Measurements from ENCODE around the gene TMEM61. TPM values are rescaled to one million over a fixed set of nuclear protein-coding genes. Genes with fewer than 3 reads are reported as not detected.

The TMEM61 gene
- total RNA-seq, 1 donor from 2014 or later = not detected

DNA sequence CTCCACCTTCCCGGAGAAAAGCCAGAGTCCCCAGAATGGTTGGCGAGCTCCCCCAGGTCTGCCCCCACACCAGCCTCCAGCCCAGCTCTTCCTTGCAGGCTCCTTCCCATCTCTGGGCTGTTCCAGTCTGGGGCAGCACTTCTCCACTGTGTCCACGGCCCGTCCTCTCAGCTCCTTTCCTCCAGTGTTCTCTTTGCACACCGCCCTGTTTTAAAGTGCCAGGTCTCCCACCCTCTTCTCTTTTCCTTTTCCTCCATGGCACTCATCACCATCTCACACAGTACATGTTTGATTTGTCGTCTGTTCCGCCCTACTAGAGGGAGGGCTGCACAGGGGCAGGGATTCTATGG is 52.8 kb downstream of the TMEM61 start:
- DNase-seq = no peak
- Histone ChIP-seq H3K4me1 (peaks cover 3% of the 10 kb centered on the region), H3K27me3 (ENCODE audit: low read depth) (peaks cover 56% of the 10 kb centered on the region), H3K36me3 (no peaks in the 10 kb centered on the region), H3K27ac (replicated peaks) (no peak overlapping the region), H3K4me3 (no peak overlapping the region), H3K9me3 (replicated peaks) (no peaks in the 10 kb centered on the region)
- TF ChIP-seq, protein P1, sequence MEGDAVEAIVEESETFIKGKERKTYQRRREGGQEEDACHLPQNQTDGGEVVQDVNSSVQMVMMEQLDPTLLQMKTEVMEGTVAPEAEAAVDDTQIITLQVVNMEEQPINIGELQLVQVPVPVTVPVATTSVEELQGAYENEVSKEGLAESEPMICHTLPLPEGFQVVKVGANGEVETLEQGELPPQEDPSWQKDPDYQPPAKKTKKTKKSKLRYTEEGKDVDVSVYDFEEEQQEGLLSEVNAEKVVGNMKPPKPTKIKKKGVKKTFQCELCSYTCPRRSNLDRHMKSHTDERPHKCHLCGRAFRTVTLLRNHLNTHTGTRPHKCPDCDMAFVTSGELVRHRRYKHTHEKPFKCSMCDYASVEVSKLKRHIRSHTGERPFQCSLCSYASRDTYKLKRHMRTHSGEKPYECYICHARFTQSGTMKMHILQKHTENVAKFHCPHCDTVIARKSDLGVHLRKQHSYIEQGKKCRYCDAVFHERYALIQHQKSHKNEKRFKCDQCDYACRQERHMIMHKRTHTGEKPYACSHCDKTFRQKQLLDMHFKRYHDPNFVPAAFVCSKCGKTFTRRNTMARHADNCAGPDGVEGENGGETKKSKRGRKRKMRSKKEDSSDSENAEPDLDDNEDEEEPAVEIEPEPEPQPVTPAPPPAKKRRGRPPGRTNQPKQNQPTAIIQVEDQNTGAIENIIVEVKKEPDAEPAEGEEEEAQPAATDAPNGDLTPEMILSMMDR (IDR thresholded peaks at IDR 0.05; ENCODE audit: borderline replicate concordance) = no peak
- intact Hi-C loops (cut with micrococcal nuclease) = no loop called here

DNA sequence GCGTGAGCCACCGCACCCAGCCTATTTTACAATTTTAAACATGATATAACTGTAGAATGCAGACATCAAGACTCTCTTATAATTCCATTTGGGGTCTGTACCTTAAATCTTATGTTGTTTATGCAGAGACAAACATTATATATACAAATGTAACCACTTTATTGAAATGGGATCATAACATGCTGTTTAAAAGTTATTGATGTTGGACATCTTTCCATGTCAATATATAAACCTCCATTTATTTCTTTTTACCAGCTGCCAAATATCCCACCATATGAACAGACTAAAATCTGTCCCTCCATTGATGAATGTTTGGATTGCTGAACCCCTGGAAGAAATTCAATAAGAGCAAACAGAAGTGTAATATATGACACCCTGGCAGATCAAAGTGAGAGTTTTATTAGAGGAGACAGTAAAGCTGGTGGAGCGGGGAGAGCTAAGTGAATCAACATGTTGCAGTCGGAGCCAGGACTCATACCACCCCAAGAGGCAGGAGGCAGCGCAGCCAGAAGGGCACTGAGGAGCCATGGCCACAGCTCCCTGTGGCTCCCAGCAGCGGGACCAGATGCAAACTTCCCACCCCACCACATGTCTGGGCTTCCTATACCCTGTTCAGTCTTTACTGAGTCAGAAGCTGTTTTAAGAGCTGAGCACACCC is 54.2 kb downstream of the TMEM61 start:
- TF ChIP-seq, protein P1 (IDR thresholded peaks at IDR 0.05; ENCODE audit: borderline replicate concordance) = no peak
- intact Hi-C loops (cut with micrococcal nuclease) = no loop called here
- no peak overlapping the region for H3K27ac ChIP-seq (replicated peaks)
- no peak for DNase-seq
- no peak overlapping the region for H3K4me3 ChIP-seq
- H3K4me1 ChIP-seq = peaks cover 10% of the 10 kb centered on the region
- H3K27me3 ChIP-seq (ENCODE audit: low read depth) = peaks cover 69% of the 10 kb centered on the region
- no peaks in the 10 kb centered on the region for H3K9me3 ChIP-seq (replicated peaks)
- no peaks in the 10 kb centered on the region for H3K36me3 ChIP-seq

DNA sequence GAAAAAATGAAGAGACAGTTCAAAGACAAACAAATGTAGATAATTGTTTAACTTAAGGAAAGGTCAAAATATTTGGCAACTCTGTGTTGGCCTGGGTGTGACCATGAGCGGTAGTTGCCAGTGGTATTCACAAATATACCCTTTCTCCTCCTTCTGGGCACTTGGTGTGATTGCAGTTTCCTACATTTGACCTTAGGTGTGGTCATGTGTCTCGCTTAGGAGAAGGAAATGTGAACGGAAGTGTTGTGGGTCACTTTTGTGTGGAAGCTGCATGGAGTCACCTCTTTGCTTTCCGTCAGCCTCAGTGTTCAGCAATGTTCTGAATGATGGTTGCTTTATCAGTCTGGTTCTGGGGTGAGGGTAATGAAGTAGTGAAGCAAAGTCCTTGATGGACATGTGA is 55.5 kb downstream of the TMEM61 start:
- Histone ChIP-seq H3K27ac (replicated peaks) (no peak overlapping the region), H3K36me3 (no peaks in the 10 kb centered on the region), H3K4me1 (peaks cover 16% of the 10 kb centered on the region), H3K4me3 (no peak overlapping the region), H3K27me3 (ENCODE audit: low read depth) (peaks cover 82% of the 10 kb centered on the region), H3K9me3 (replicated peaks) (no peaks in the 10 kb centered on the region)
- no peak for DNase-seq
- TF ChIP-seq, protein P1 (IDR thresholded peaks at IDR 0.05; ENCODE audit: borderline replicate concordance) = no peak
- intact Hi-C loops (cut with micrococcal nuclease) = no loop called here

DNA sequence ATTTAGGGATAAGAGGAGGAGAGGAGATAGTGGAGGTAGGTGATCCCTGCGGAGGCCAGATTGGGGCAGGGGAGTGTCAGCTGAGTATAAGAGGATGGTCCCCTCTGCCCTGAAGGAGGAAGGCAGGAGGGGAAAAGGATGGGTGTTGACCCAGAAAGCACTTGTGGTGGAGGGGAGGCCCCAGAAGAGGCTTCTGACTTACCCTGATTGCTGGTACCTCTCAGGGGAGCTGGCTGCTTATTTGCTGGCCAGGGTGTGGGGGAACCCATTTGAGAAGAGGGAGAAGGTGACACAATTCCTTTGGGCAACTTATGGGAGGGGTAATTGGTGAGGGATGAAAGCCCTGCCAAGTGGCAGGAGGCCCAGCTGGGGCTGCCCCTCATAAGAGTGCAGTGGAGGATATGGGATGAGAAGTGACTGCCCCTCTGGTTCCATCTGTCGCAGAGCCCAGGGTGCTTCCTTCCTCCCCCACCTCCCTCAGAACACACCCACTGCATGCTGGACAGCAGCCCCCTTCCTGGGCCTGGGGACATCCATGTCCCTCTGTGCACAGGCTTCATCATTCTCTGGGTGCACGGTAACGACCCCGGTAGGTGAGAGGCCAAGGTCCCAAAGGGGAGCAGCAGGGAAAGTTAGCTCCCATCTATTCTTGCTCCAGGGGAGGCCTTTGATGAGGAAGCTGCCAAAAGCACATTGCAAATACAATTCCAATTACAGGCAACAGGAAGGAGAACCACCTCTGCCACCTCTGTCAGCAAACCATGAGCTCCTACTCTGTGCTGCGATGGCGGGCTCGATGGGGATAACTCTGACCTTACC is 57.5 kb downstream of the TMEM61 start:
- TF ChIP-seq, protein P1 (IDR thresholded peaks at IDR 0.05; ENCODE audit: borderline replicate concordance) = no peak
- H3K36me3 ChIP-seq = no peaks in the 10 kb centered on the region
- no peaks in the 10 kb centered on the region for H3K9me3 ChIP-seq (replicated peaks)
- no peak overlapping the region for H3K4me3 ChIP-seq
- no peak for DNase-seq
- H3K27ac ChIP-seq (replicated peaks) = no peak overlapping the region
- H3K27me3 ChIP-seq (ENCODE audit: low read depth) = peaks cover 97% of the 10 kb centered on the region
- intact Hi-C loops (cut with micrococcal nuclease) = no loop called here
- H3K4me1 ChIP-seq = peaks cover 16% of the 10 kb centered on the region

DNA sequence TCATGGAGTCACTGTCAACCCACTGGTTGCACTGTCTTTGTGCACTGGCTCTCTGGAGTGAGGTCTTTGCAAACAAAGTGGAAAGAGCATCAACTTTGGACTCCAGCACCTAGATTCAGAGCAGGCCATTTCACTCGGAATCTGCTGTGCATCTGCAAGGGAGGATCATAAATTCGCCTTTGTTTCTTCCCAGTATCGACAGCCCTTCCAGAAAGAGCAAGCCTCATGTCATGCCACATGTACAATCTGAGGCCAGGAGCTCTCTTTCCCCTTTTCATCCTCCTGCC is 58.1 kb downstream of the TMEM61 start:
- Histone ChIP-seq H3K27ac (replicated peaks) (no peak overlapping the region), H3K9me3 (replicated peaks) (no peaks in the 10 kb centered on the region), H3K36me3 (no peaks in the 10 kb centered on the region), H3K27me3 (ENCODE audit: low read depth) (peaks cover 92% of the 10 kb centered on the region), H3K4me1 (peaks cover 16% of the 10 kb centered on the region), H3K4me3 (no peak overlapping the region)
- TF ChIP-seq, protein P1 (IDR thresholded peaks at IDR 0.05; ENCODE audit: borderline replicate concordance) = no peak
- intact Hi-C loops (cut with micrococcal nuclease) = no loop called here
- DNase-seq = no peak
